ENCODE measurements around the gene KERA.

Gene KERA

DNA sequence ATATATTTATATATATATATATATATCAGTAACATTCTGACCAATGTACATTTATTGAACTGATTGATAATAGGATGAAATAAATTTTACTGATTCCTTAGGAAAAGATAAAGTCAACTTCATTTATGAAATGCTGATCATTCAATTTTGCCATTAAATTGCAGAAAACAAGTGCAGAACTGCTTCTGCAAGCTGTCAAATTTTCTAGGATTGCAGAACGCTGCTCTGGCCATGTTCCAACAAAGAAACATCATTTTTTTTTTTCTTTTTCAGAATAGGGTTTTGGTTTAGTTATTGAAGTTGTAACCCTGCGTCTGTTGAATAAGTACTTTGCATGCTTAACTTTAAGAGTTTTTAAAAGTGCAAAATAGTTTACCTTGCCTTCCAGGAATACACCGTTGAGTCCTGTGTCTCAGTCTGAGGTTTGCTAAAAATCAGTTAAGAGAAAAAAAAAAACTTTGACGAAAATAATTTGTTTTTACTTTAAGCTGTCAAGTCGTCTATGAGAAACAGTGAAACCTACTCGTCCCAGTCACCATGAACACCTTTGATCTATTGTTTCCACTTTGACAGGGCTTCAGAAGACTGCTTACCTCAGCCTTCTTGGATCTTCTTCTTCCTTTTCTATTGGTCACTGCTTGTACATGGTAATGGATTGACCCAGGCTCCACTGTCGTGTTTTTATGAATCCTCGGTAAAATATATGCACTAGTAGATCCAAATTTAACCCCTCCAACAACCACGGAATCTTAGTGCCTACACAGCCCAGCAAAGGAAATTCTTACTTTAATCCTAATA is at the start of gene KERA:
Gene KERA, minus strand, starts transcription at position 657 of the 798 bp plus-strand sequence. CDS start 1,743 bp downstream, outside the sequence.
- no peaks in the 10 kb centered on the region for H3K9me3 ChIP-seq
- intact Hi-C loops (cut with DNase I; ENCODE audit: low total_unique reads) = no loop called here
- H3K36me3 ChIP-seq = no peaks in the 10 kb centered on the region
- TF ChIP-seq, protein P1, sequence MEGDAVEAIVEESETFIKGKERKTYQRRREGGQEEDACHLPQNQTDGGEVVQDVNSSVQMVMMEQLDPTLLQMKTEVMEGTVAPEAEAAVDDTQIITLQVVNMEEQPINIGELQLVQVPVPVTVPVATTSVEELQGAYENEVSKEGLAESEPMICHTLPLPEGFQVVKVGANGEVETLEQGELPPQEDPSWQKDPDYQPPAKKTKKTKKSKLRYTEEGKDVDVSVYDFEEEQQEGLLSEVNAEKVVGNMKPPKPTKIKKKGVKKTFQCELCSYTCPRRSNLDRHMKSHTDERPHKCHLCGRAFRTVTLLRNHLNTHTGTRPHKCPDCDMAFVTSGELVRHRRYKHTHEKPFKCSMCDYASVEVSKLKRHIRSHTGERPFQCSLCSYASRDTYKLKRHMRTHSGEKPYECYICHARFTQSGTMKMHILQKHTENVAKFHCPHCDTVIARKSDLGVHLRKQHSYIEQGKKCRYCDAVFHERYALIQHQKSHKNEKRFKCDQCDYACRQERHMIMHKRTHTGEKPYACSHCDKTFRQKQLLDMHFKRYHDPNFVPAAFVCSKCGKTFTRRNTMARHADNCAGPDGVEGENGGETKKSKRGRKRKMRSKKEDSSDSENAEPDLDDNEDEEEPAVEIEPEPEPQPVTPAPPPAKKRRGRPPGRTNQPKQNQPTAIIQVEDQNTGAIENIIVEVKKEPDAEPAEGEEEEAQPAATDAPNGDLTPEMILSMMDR (IDR thresholded peaks at IDR 0.05) = no peak
- no peaks in the 10 kb centered on the region for H3K27me3 ChIP-seq
- no peak for DNase-seq
- H3K27ac ChIP-seq = no peak within 1 kb of the TSS
- no peak within 1 kb of the TSS for H3K4me3 ChIP-seq
- peaks cover 0 to 10% (median 0%) of the 10 kb centered on the region in 4 donors for H3K4me1 ChIP-seq

GRCh38 chr12:91106283-91106682 is 48.5 kb upstream of the KERA start:
- peak overlapping the region in 1 of 2 donors; percentile 4 for H3K27ac ChIP-seq
- intact Hi-C loops (cut with DNase I; ENCODE audit: low total_unique reads) = no loop called here
- no peak overlapping the region for H3K4me3 ChIP-seq

DNA sequence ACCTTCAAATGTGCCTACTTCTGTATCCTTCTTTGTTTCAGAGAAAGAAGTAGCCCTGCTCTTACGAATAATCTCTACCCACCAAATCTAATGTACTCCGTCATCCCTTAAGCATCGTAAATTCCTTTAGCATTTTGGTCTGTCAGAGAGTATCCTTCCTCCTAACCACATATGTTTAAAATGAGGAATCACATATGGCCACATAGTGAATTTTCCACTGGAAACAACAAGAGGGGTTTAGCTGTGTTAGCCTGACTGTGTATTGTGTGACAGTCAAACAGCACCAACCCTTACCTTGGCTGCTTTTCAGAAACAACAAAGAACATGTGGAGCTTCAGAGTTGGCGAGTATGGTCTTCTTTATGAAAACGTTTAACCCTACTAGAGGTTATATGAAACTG is 48.0 kb upstream of the KERA start:
- Histone ChIP-seq H3K27ac (no peak overlapping the region), H3K4me3 (no peak overlapping the region), H3K36me3 (no peaks in the 10 kb centered on the region), H3K27me3 (no peaks in the 10 kb centered on the region), H3K9me3 (no peaks in the 10 kb centered on the region), H3K4me1 (no peaks in the 10 kb centered on the region)
- no peak for DNase-seq
- intact Hi-C loops (cut with DNase I; ENCODE audit: low total_unique reads) = no loop called here
- TF ChIP-seq, protein P1 (IDR thresholded peaks at IDR 0.05) = no peak

More at GRCh38 chr12:91106283-91106682, 48.5 kb upstream of the KERA start:
- TF ChIP-seq, protein P1 (IDR thresholded peaks at IDR 0.05) = no peak
- no peak for DNase-seq
- Histone ChIP-seq H3K36me3 (no peaks in the 10 kb centered on the region), H3K27me3 (no peaks in the 10 kb centered on the region), H3K4me1 (peaks cover 0 to 2% (median 0%) of the 10 kb centered on the region in 4 donors), H3K9me3 (no peaks in the 10 kb centered on the region)

DNA sequence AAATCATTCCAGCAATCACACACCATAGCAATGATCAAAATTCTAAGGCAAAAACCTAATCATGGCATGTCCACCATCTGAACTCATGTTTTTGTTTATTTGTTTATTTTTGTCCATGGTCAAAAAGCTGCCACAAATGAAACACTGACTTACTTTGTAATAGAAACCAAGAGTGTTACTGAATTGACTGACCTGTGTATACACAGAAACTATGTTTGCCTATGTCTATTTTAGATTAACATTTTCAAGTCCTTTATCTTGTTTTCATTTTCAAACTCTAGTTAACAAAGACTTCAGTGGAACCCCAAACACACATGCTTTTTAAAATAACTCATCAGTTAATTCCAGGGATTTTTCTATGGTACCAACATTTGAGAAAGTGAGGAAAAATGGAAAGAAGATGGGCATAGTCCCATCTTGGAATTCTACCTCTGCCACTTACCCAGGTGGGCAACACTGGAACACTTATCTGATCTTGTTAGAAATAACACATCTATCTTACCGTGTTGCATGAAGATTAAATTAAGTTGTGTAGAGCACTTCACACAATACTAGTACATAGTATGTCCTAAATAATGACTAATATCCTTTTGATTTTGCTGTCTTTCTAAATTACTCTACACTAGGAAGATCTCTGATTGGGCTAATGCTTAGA is 47.1 kb upstream of the KERA start:
- TF ChIP-seq, protein P1 (IDR thresholded peaks at IDR 0.05) = no peak
- no peaks in the 10 kb centered on the region for H3K27me3 ChIP-seq
- H3K27ac ChIP-seq = no peak overlapping the region
- H3K9me3 ChIP-seq = no peaks in the 10 kb centered on the region
- H3K4me1 ChIP-seq = no peaks in the 10 kb centered on the region
- intact Hi-C loops (cut with DNase I; ENCODE audit: low total_unique reads) = no loop called here
- no peak for DNase-seq
- H3K4me3 ChIP-seq = no peak overlapping the region
- H3K36me3 ChIP-seq = no peaks in the 10 kb centered on the region

DNA sequence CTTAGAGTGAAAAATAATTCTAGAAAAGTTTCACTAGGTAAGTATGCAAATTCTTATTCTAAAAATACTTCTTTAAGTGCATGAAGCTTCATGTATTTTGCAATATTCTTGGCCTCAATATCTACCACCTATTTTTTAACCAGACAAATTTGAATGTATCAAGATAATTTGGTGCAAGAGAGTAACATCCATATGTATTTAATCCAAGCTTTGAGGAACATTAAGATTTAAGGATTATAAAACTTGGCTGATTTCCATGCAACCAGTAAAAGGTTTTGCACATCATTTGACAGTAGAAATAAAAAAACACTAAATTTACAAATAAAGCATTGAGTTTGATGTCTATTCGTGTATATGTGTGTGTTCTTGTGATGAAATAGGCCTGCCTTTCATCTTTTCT is 45.8 kb upstream of the KERA start:
- H3K4me3 ChIP-seq = no peak overlapping the region
- no peaks in the 10 kb centered on the region for H3K9me3 ChIP-seq
- H3K36me3 ChIP-seq = no peaks in the 10 kb centered on the region
- no peak overlapping the region for H3K27ac ChIP-seq
- intact Hi-C loops (cut with DNase I; ENCODE audit: low total_unique reads) = no loop called here
- TF ChIP-seq, protein P1 (IDR thresholded peaks at IDR 0.05) = no peak
- peaks cover 0 to 8% (median 0%) of the 10 kb centered on the region in 4 donors for H3K4me1 ChIP-seq
- H3K27me3 ChIP-seq = no peaks in the 10 kb centered on the region
- no peak for DNase-seq

All from tibial artery (tissue), 4 donors.